Upper lobe of left lung (tissue), 4 donors: ENCODE data around the gene ACYP1.

Experiments
- CTCF ChIP-seq, 6 experiments: fragments of 450-650 bp in 4 of 6; fragments of 200-600 bp in 2 of 6; sonication (generic) in 2 of 6; IDR thresholded peaks; one replicate each; pipeline ENCODE4 v1.5.1; 2016 to 2019; ENCODE audit warnings: antibody characterized with exemption in 6 of 6
- POLR2A ChIP-seq, 4 donors: fragments of 450-650 bp; IDR thresholded peaks; one replicate each; pipeline ENCODE4 v1.5.1; 2016 to 2017; ENCODE audit warnings: antibody characterized with exemption in 4 of 4, mild to moderate bottlenecking in 2 of 4
- POLR2AphosphoS5 ChIP-seq, 2 donors: sonication (generic); formaldehyde crosslinking; IDR thresholded peaks; one replicate each; pipeline ENCODE4 v1.5.1; 2017; ENCODE audit warnings: antibody characterized with exemption in 2 of 2

DNA sequence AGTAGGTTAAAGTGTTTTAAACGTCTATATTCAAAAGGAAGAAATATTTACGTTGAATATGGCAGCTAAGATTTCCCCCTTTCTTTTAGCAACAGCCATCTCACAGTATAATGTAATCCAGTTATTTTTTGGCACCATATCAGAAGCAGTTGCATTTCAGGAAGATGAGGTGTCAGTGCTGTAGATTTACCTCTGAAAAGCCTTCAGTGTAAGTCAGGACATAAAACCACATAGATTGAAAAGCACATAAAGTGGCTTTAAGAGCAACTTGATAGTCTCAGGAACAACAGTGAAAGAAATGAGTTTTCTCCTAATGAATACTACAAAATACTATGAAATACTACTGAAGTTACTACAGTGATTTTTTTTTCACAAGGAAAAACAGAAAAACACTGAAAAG is 19.5 kb downstream of the ACYP1 start:
- no peak for TF ChIP-seq POLR2AphosphoS5 (IDR thresholded peaks at IDR 0.05)
- TF ChIP-seq POLR2A (IDR thresholded peaks at IDR 0.05): no peak
- no peak for TF ChIP-seq CTCF (IDR thresholded peaks at IDR 0.05)
